ENCODE measurements around the gene SYNGR4. TPM values are rescaled to one million over a fixed set of nuclear protein-coding genes. Genes with fewer than 3 reads are reported as not detected.

The SYNGR4 gene
- total RNA-seq, 4 donors from 2014 or later, result not detected

- intact Hi-C loops (cut with DNase I; ENCODE audit: low total_unique reads), result no loop called here
Observed at GRCh38 chr19:48354332-48354992, 9.7 kb upstream of the SYNGR4 start.

GRCh38 chr19:48355365-48355954 is 8.7 kb upstream of the SYNGR4 start:
- Histone ChIP-seq H3K4me1 (no peaks in the 10 kb centered on the region), H3K4me3 (no peak overlapping the region), H3K27me3 (no peaks in the 10 kb centered on the region), H3K27ac (no peak overlapping the region), H3K36me3 (no peaks in the 10 kb centered on the region), H3K9me3 (no peaks in the 10 kb centered on the region)
- WGBS, 2 donors (ENCODE audit: low coverage in 1 of 2), result 90% methylated on average over 12 of the region's 12 CpGs; no CpG with 5 or more reads in 1 of the 2 donors
- in situ Hi-C loops (cut with MboI; ENCODE audit: low pct_ligation_motif_present in 1 of 4, low pct_unique_long_range_greater_than_20kb in 1 of 4, low sequenced_read_pairs in 3 of 4), result no loop called here
- no peak for TF ChIP-seq EP300 (IDR thresholded peaks at IDR 0.05; ENCODE audit: low read depth)
- no peak for TF ChIP-seq POLR2A (IDR thresholded peaks at IDR 0.05)
- TF ChIP-seq CTCF (IDR thresholded peaks at IDR 0.05), result no peak
- no peak for TF ChIP-seq POLR2AphosphoS5 (IDR thresholded peaks at IDR 0.05)
- intact Hi-C loops (cut with DNase I; ENCODE audit: low total_unique reads), result no loop called here
- DNase-seq, result no peak

More at GRCh38 chr19:48354332-48354992, 9.7 kb upstream of the SYNGR4 start:
- Histone ChIP-seq H3K27me3 (no peaks in the 10 kb centered on the region), H3K36me3 (no peaks in the 10 kb centered on the region), H3K4me1 (no peaks in the 10 kb centered on the region), H3K4me3 (no peak overlapping the region), H3K9me3 (no peaks in the 10 kb centered on the region), H3K27ac (no peak overlapping the region)
- DNase-seq, result no peak
- in situ Hi-C loops (cut with MboI; ENCODE audit: low pct_ligation_motif_present in 1 of 4, low pct_unique_long_range_greater_than_20kb in 1 of 4, low sequenced_read_pairs in 3 of 4), result no loop called here
- 84 to 86% methylated on average over 13 to 15 of the region's 15 CpGs for WGBS, 2 donors (ENCODE audit: low coverage in 1 of 2)
- no peak for TF ChIP-seq POLR2A (IDR thresholded peaks at IDR 0.05)
- no peak for TF ChIP-seq EP300 (IDR thresholded peaks at IDR 0.05; ENCODE audit: low read depth)
- TF ChIP-seq CTCF (IDR thresholded peaks at IDR 0.05), result no peak
- no peak for TF ChIP-seq POLR2AphosphoS5 (IDR thresholded peaks at IDR 0.05)

GRCh38 chr19:48359123-48359522 is 5.0 kb upstream of the SYNGR4 start:
- H3K9me3 ChIP-seq, result no peaks in the 10 kb centered on the region
- 88 to 92% methylated on average over 3 to 5 of the region's 5 CpGs for WGBS, 2 donors (ENCODE audit: low coverage in 1 of 2)
- no peaks in the 10 kb centered on the region for H3K36me3 ChIP-seq
- DNase-seq, result no peak
- in situ Hi-C loops (cut with MboI; ENCODE audit: low pct_ligation_motif_present in 1 of 4, low pct_unique_long_range_greater_than_20kb in 1 of 4, low sequenced_read_pairs in 3 of 4) (no loop called here), intact Hi-C loops (cut with DNase I; ENCODE audit: low total_unique reads) (no loop called here)
- peaks cover 0 to 6% (median 5%) of the 10 kb centered on the region in 4 donors for H3K4me1 ChIP-seq
- no peak overlapping the region for H3K27ac ChIP-seq
- H3K4me3 ChIP-seq, result no peak overlapping the region
- TF ChIP-seq CTCF (IDR thresholded peaks at IDR 0.05) (no peak), POLR2A (IDR thresholded peaks at IDR 0.05) (no peak), EP300 (IDR thresholded peaks at IDR 0.05; ENCODE audit: low read depth) (no peak), POLR2AphosphoS5 (IDR thresholded peaks at IDR 0.05) (no peak)
- H3K27me3 ChIP-seq, result no peaks in the 10 kb centered on the region

GRCh38 chr19:48361912-48362311 is 2.3 kb upstream of the SYNGR4 start:
- H3K4me3 ChIP-seq, result no peak overlapping the region
- H3K27me3 ChIP-seq, result no peaks in the 10 kb centered on the region
- in situ Hi-C loops (cut with MboI; ENCODE audit: low pct_ligation_motif_present in 1 of 4, low pct_unique_long_range_greater_than_20kb in 1 of 4, low sequenced_read_pairs in 3 of 4) (no loop called here), intact Hi-C loops (cut with DNase I; ENCODE audit: low total_unique reads) (loop anchor here (10.0 kb wide), 1 partner anchor 257 kb away; no protein-coding TSS in a partner anchor)
- DNase-seq, result no peak
- no peaks in the 10 kb centered on the region for H3K9me3 ChIP-seq
- H3K36me3 ChIP-seq, result no peaks in the 10 kb centered on the region
- 90 to 96% methylated on average over 2 to 3 of the region's 3 CpGs for WGBS, 2 donors (ENCODE audit: low coverage in 1 of 2)
- no peak for TF ChIP-seq EP300 (IDR thresholded peaks at IDR 0.05; ENCODE audit: low read depth)
- TF ChIP-seq CTCF (IDR thresholded peaks at IDR 0.05), result no peak
- H3K27ac ChIP-seq, result no peak overlapping the region
- H3K4me1 ChIP-seq, result peaks cover 3 to 13% (median 12%) of the 10 kb centered on the region in 4 donors

Measured in transverse colon (tissue), 4 donors.